ENCODE measurements around the gene ATP8B3. TPM values are rescaled to one million over a fixed set of nuclear protein-coding genes. Genes with fewer than 3 reads are reported as not detected.

ATP8B3 gene, protein sequence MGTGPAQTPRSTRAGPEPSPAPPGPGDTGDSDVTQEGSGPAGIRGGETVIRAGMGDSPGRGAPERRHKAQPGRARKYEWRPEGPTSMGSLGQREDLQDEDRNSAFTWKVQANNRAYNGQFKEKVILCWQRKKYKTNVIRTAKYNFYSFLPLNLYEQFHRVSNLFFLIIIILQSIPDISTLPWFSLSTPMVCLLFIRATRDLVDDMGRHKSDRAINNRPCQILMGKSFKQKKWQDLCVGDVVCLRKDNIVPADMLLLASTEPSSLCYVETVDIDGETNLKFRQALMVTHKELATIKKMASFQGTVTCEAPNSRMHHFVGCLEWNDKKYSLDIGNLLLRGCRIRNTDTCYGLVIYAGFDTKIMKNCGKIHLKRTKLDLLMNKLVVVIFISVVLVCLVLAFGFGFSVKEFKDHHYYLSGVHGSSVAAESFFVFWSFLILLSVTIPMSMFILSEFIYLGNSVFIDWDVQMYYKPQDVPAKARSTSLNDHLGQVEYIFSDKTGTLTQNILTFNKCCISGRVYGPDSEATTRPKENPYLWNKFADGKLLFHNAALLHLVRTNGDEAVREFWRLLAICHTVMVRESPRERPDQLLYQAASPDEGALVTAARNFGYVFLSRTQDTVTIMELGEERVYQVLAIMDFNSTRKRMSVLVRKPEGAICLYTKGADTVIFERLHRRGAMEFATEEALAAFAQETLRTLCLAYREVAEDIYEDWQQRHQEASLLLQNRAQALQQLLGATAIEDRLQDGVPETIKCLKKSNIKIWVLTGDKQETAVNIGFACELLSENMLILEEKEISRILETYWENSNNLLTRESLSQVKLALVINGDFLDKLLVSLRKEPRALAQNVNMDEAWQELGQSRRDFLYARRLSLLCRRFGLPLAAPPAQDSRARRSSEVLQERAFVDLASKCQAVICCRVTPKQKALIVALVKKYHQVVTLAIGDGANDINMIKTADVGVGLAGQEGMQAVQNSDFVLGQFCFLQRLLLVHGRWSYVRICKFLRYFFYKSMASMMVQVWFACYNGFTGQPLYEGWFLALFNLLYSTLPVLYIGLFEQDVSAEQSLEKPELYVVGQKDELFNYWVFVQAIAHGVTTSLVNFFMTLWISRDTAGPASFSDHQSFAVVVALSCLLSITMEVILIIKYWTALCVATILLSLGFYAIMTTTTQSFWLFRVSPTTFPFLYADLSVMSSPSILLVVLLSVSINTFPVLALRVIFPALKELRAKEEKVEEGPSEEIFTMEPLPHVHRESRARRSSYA (N-terminal part only)
- 1.8 TPM in 2 replicates for total RNA-seq

DNA sequence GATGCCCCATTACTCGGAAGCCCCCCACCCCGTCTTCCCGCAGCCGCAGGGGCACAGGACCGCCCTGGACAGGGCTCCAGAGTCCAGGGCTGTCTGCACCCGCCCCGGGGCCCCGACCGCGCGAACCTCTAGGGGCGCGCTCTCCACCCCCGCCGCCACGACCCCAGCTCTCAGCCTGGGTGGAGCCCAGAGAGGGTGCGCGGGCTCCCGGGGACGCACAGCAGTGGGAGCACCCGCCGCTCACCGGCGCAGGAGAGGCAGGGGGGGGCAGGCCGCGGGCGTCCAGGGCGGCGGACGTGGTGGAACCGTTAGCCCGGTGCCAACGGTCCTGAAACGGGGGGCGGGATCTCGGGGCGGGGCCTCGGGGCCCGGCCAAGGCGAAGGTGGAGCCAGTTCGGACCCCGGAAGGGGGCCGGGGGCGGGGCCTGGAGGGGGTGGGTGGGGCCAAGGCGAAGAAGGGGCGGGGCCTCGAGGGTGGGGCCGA, at the start of gene ATP8B3:
Gene ATP8B3 (minus strand): TSS at position 335 of the 484 bp plus-strand sequence. CDS start 540 bp downstream, outside the sequence.

DNA sequence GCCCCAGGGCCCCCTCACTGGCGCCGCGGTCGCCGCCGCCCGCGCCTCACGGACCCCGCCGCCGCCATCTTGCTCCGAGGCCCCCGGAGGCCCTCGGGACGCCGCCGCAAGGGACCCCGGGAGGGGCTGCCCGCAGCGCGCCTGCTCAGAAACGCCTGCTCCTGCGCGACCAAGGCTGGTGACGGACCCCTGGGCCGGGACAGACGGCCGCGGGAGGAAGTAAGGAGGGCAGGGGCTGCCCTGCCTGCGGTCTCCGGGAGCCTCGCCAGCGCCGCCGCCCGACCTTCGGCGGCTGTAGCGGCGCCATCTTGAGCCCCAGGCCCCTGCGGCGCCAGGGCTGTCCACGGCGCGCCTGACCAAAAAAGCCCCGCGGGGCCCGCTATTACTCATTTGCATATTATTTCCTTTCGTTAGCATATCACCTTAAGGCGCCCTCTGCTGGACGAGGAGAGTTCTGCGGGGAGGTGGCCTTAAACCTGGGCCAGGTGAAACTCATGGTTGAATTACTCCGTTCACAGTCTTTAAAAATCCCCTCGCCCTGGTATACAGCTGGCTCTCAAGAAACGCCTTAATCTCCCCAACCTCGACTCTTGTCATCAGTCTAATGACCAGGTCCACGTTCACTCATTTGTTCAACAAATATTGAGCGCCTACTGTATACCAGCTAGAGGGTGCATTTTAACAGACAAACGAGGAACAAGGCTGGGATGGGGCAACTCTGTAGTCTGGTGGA, 36.5 kb upstream of the ATP8B3 start, which contains the start of gene REXO1:
Gene REXO1 (minus strand): TSS at position 85 of the 733 bp plus-strand sequence. CDS start 125 bp downstream, outside the sequence.

DNA sequence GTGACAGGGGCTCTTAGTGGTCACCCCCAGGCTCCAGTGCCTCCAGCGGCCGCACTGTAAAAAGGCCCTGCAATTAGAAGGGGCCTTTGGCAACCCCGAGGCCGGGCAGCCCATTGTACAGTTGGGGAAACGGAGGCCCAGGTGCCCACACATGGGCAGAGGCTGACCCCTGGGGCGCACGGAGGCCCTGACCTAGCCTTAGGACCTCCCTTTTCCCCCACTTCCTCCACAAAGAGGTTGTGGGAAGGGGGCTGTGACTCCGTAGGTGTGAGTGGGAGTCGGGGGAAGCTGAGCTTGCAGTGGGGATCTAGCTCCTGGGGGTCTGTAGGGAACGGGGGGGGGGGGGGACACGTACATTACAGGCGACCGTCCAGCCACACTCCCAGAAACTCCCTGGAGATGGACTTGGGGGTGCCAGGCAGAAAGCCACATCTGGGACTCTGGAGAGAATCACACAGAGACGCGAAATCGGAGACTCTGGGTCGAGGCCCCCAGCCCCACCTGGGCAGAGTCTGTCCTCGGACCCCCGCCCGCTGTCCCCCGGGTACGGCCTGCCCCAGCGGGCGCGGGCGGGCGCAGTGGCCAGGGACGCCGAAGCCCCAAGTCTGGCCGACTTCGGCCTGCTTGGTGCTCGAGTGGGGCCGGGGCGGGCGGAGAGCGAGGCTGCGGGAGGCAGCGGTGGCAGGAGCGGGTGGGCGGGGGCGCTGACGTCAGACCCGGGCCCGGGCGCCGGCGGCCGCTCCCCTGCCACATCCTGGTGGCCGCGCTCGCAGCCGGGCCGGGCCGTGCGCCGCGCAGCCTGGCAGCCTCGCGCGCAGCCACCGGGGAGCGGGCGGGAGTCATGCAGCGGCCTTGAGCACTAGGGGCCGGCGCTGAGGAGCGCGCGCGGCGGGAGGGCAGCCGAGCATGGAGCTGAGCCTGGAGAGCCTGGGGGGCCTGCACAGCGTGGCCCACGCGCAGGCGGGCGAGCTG, 59.0 kb downstream of the ATP8B3 start, which contains the start of gene ONECUT3:
Gene ONECUT3 (plus strand): TSS at position 750 of the 972 bp plus-strand sequence. CDS start 157 bp downstream, at position 907.

Other genes starting within 250 kb of the ATP8B3 start
- gene MEX3D, start 244.0 kb downstream of the ATP8B3 start, total RNA-seq, result 27.8 and 50.2 TPM in 2 replicates
- 94.9 and 124 TPM in 2 replicates for gene MBD3, start 219.4 kb downstream of the ATP8B3 start, total RNA-seq
- 51.2 and 62.7 TPM in 2 replicates for gene UQCR11, start 206.8 kb downstream of the ATP8B3 start, total RNA-seq
- gene TCF3, start 159.7 kb downstream of the ATP8B3 start, total RNA-seq, result 62.4 and 117 TPM in 2 replicates
- gene ONECUT3, start 58.8 kb downstream of the ATP8B3 start, total RNA-seq, result not detected in 2 replicates
- 7.6 and 14.9 TPM in 2 replicates for gene REXO1, start 36.2 kb upstream of the ATP8B3 start, total RNA-seq
- 7.4 and 14.1 TPM in 2 replicates for gene KLF16, start 51.3 kb upstream of the ATP8B3 start, total RNA-seq
- gene ABHD17A, start 73.2 kb upstream of the ATP8B3 start, total RNA-seq, result 68.5 and 69.1 TPM in 2 replicates
- 2.5 and 4.1 TPM in 2 replicates for gene ADAT3, start 93.1 kb upstream of the ATP8B3 start, total RNA-seq
- gene SCAMP4, start 93.1 kb upstream of the ATP8B3 start, total RNA-seq, result 64.1 and 66.8 TPM in 2 replicates
- gene CSNK1G2, start 128.9 kb upstream of the ATP8B3 start, total RNA-seq, result 78.5 and 103 TPM in 2 replicates
- gene BTBD2, start 203.4 kb upstream of the ATP8B3 start, total RNA-seq, result 116 and 142 TPM in 2 replicates
- gene MKNK2, start 239.0 kb upstream of the ATP8B3 start, total RNA-seq, result 136 and 225 TPM in 2 replicates